Measurements from ENCODE around the gene ZNF341. TPM values are rescaled to one million over a fixed set of nuclear protein-coding genes. Genes with fewer than 3 reads are reported as not detected.

Gene ZNF341
- total RNA-seq, 1 donor from 2014 or later: 7.1 TPM

- peaks cover 15% of the 10 kb centered on the region for H3K36me3 Mint-ChIP-seq (ENCODE audit: low read depth)
- H3K9me3 Mint-ChIP-seq: no peaks in the 10 kb centered on the region
- DNase-seq: no peak
- no peaks in the 10 kb centered on the region for H3K27me3 Mint-ChIP-seq
- H3K4me1 Mint-ChIP-seq: peaks cover 41% of the 10 kb centered on the region
- H3K4me3 Mint-ChIP-seq: no peak overlapping the region
- no peak overlapping the region for H3K27ac Mint-ChIP-seq
- intact Hi-C loops (cut with micrococcal nuclease): no loop called here
These were observed 95.3 kb downstream of the ZNF341 start for GRCh38 chr20:33827109-33827508.

- no peaks in the 10 kb centered on the region for H3K27me3 Mint-ChIP-seq
- H3K9me3 Mint-ChIP-seq: no peaks in the 10 kb centered on the region
- intact Hi-C loops (cut with micrococcal nuclease): no loop called here
- no peak overlapping the region for H3K4me3 Mint-ChIP-seq
- peaks cover 39% of the 10 kb centered on the region for H3K4me1 Mint-ChIP-seq
- no peak for DNase-seq
- peaks cover 18% of the 10 kb centered on the region for H3K36me3 Mint-ChIP-seq (ENCODE audit: low read depth)
- H3K27ac Mint-ChIP-seq: no peak overlapping the region
These were observed 96.0 kb downstream of the ZNF341 start for GRCh38 chr20:33827634-33828325.

GRCh38 chr20:33828326-33828844 is 96.6 kb downstream of the ZNF341 start:
- DNase-seq: no peak
- Mint-ChIP-seq H3K4me3 (no peak overlapping the region), H3K27me3 (no peaks in the 10 kb centered on the region), H3K9me3 (no peaks in the 10 kb centered on the region), H3K36me3 (ENCODE audit: low read depth) (peaks cover 23% of the 10 kb centered on the region), H3K27ac (no peak overlapping the region), H3K4me1 (peaks cover 44% of the 10 kb centered on the region)
- intact Hi-C loops (cut with micrococcal nuclease): no loop called here

- DNase-seq: no peak
- H3K27me3 Mint-ChIP-seq: no peaks in the 10 kb centered on the region
- peaks cover 30% of the 10 kb centered on the region for H3K36me3 Mint-ChIP-seq (ENCODE audit: low read depth)
- H3K9me3 Mint-ChIP-seq: no peaks in the 10 kb centered on the region
- no peak overlapping the region for H3K27ac Mint-ChIP-seq
- peaks cover 49% of the 10 kb centered on the region for H3K4me1 Mint-ChIP-seq
- no peak overlapping the region for H3K4me3 Mint-ChIP-seq
- intact Hi-C loops (cut with micrococcal nuclease): no loop called here
These were observed 97.3 kb downstream of the ZNF341 start for GRCh38 chr20:33828967-33829560.

- H3K9me3 Mint-ChIP-seq: no peaks in the 10 kb centered on the region
- peaks cover 44% of the 10 kb centered on the region for H3K4me1 Mint-ChIP-seq
- DNase-seq: no peak
- no peak overlapping the region for H3K27ac Mint-ChIP-seq
- H3K36me3 Mint-ChIP-seq (ENCODE audit: low read depth): peaks cover 26% of the 10 kb centered on the region
- intact Hi-C loops (cut with micrococcal nuclease): no loop called here
- H3K4me3 Mint-ChIP-seq: no peak overlapping the region
- H3K27me3 Mint-ChIP-seq: no peaks in the 10 kb centered on the region
These were observed 97.8 kb downstream of the ZNF341 start for GRCh38 chr20:33829636-33830035.

GRCh38 chr20:33830371-33830770 is 98.6 kb downstream of the ZNF341 start:
- H3K27ac Mint-ChIP-seq: no peak overlapping the region
- H3K4me1 Mint-ChIP-seq: peaks cover 38% of the 10 kb centered on the region
- H3K9me3 Mint-ChIP-seq: no peaks in the 10 kb centered on the region
- intact Hi-C loops (cut with micrococcal nuclease): no loop called here
- no peak for DNase-seq
- H3K27me3 Mint-ChIP-seq: no peaks in the 10 kb centered on the region
- H3K36me3 Mint-ChIP-seq (ENCODE audit: low read depth): peaks cover 31% of the 10 kb centered on the region
- no peak overlapping the region for H3K4me3 Mint-ChIP-seq

GRCh38 chr20:33832103-33832804 is 100.5 kb downstream of the ZNF341 start:
- intact Hi-C loops (cut with micrococcal nuclease): no loop called here
- Mint-ChIP-seq H3K27me3 (no peaks in the 10 kb centered on the region), H3K4me1 (peaks cover 38% of the 10 kb centered on the region), H3K27ac (no peak overlapping the region), H3K4me3 (no peak overlapping the region), H3K9me3 (no peaks in the 10 kb centered on the region), H3K36me3 (ENCODE audit: low read depth) (peaks cover 36% of the 10 kb centered on the region)
- DNase-seq: no peak

GRCh38 chr20:33833333-33833732 is 101.5 kb downstream of the ZNF341 start:
- Mint-ChIP-seq H3K4me1 (peaks cover 43% of the 10 kb centered on the region), H3K36me3 (ENCODE audit: low read depth) (peaks cover 36% of the 10 kb centered on the region), H3K27ac (peak overlapping the region; percentile 8), H3K27me3 (no peaks in the 10 kb centered on the region), H3K9me3 (no peaks in the 10 kb centered on the region), H3K4me3 (no peak overlapping the region)
- no peak for DNase-seq
- intact Hi-C loops (cut with micrococcal nuclease): no loop called here

- Mint-ChIP-seq H3K9me3 (no peaks in the 10 kb centered on the region), H3K27ac (no peak overlapping the region), H3K4me1 (peaks cover 43% of the 10 kb centered on the region), H3K36me3 (ENCODE audit: low read depth) (peaks cover 31% of the 10 kb centered on the region), H3K27me3 (no peaks in the 10 kb centered on the region), H3K4me3 (no peak overlapping the region)
- intact Hi-C loops (cut with micrococcal nuclease): no loop called here
- no peak for DNase-seq
These were observed 103.9 kb downstream of the ZNF341 start for GRCh38 chr20:33835615-33836172.

GRCh38 chr20:33836277-33836676 is 104.5 kb downstream of the ZNF341 start:
- Mint-ChIP-seq H3K27ac (no peak overlapping the region), H3K4me3 (no peak overlapping the region), H3K27me3 (no peaks in the 10 kb centered on the region), H3K36me3 (ENCODE audit: low read depth) (peaks cover 29% of the 10 kb centered on the region), H3K9me3 (no peaks in the 10 kb centered on the region), H3K4me1 (peaks cover 47% of the 10 kb centered on the region)
- no peak for DNase-seq
- intact Hi-C loops (cut with micrococcal nuclease): no loop called here

- Mint-ChIP-seq H3K27ac (peak overlapping the region; percentile 5), H3K4me1 (peaks cover 56% of the 10 kb centered on the region), H3K27me3 (no peaks in the 10 kb centered on the region), H3K36me3 (ENCODE audit: low read depth) (peaks cover 27% of the 10 kb centered on the region), H3K4me3 (peak overlapping the region; percentile 13), H3K9me3 (no peaks in the 10 kb centered on the region)
- intact Hi-C loops (cut with micrococcal nuclease): no loop called here
- DNase-seq: peak; percentile 62
These were observed 105.5 kb downstream of the ZNF341 start for GRCh38 chr20:33837096-33837830.

GRCh38 chr20:33838035-33838864 is 106.5 kb downstream of the ZNF341 start:
- no peaks in the 10 kb centered on the region for H3K9me3 Mint-ChIP-seq
- peaks cover 20% of the 10 kb centered on the region for H3K36me3 Mint-ChIP-seq (ENCODE audit: low read depth)
- H3K4me3 Mint-ChIP-seq: no peak overlapping the region
- H3K4me1 Mint-ChIP-seq: peaks cover 58% of the 10 kb centered on the region
- no peak overlapping the region for H3K27ac Mint-ChIP-seq
- intact Hi-C loops (cut with micrococcal nuclease): no loop called here
- no peak for DNase-seq
- no peaks in the 10 kb centered on the region for H3K27me3 Mint-ChIP-seq

- Mint-ChIP-seq H3K27me3 (no peaks in the 10 kb centered on the region), H3K4me3 (no peak overlapping the region), H3K36me3 (ENCODE audit: low read depth) (peaks cover 13% of the 10 kb centered on the region), H3K27ac (no peak overlapping the region), H3K9me3 (no peaks in the 10 kb centered on the region), H3K4me1 (peaks cover 63% of the 10 kb centered on the region)
- DNase-seq: no peak
- intact Hi-C loops (cut with micrococcal nuclease): no loop called here
These were observed 107.8 kb downstream of the ZNF341 start for GRCh38 chr20:33839591-33839990.

Measured in activated CD4-positive, alpha-beta T cell treated with anti-CD3 and anti-CD28 coated beads, Interleukin-2, amount 10 ng/mL, durations not matched to agents 24 days and 14 days (primary cell).